ENCODE data around the gene ARID3A.
"Not testable (repeated sequence)": the region's sequence is repeated elsewhere in the genome, so short reads cannot be mapped to it uniquely, and the experiment has no call there.

The ARID3A gene

DNA sequence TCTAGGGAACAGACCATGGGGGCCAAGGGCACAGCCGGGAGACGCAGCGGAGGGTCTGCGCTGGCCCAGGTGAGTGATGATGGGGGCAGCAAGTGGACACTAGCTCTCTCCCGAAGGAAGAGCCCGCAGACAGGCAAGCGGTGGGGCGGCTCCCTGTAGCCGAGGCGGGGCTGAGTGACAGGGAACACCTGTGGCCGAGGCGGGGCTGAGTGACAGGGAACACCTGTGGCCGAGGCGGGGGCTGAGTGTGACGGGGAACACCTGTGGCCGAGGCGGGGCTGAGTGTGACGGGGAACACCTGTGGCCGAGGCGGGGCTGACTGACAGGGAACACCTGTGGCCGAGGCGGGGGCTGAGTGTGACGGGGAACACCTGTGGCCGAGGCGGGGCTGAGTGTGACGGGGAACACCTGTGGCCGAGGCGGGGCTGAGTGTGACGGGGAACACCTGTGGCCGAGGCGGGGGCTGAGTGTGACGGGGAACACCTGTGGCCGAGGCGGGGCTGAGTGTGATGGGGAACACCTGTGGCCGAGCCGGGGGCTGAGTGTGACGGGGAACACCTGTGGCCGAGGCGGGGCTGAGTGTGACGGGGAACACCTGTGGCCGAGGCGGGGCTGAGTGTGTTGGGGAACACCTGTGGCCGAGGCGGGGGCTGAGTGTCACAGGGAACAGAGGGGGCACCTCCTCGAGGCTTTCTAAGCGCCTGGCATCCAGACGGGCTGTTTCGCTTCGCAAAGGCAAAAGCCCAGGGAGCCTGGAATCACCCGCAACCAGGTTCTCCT lies 34.2 kb upstream of the ARID3A start:
- not testable (repeated sequence) for DNase-seq

DNA sequence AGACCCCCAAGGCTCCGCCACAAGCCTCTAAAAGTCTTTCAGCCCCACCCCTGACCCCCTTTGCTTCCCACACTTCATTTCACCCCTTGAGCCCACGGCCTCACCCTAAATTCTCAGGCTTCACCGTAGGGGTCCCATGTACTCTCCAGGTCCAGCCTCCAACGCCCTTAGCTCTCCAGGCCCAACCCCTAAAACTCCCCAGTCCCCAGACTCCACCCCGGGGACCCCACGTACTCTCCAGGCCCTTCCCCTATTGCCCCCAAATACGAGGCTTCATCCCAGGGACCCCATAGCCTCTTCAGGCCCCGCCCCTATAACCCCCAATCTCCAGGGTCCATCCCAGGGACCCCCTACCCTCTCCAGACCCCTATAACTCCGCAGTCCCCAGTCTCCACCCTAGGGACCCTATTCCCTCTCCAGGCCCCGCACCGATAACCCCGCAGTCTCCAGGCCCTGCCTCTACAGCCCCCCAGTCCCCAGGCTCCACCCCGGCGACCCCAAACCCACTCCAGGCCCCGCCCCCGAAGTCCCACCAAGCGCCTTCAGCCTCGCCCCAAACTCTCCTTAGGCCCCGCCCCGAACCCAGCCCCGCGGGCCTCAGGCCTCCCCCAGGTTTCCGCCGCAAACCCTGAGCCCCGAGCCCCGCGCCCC lies 33.5 kb upstream of the ARID3A start:
- no peak for DNase-seq

DNA sequence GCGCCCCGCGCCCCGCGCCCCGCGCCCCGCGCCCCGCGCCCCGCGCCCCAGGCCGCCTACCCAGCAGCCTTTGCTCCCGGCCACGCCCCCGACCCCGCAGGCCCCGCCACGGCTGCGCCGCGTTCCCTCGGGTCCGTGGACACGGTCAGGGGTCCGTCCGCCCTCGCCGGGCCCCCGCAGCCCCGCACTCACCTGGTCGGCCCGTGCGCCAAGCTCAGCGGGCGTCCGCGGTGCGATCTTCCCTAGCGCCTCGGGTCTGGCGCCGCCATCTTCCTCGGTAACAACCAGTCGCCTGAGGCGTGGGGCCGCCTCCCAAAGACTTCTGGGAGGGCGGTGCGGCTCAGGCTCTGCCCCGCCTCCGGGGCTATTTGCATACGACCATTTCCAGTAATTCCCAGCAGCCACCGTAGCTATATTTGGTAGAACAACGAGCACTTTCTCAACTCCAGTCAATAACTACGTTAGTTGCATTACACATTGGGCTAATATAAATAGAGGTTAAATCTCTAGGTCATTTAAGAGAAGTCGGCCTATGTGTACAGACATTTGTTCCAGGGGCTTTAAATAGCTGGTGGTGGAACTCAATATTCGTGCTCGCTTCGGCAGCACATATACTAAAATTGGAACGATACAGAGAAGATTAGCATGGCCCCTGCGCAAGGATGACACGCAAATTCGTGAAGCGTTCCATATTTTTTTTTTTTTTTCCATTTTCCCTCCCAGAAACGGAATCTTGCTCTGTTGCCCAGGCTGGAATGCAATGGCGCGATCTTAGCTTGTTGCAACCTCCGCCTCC lies 32.7 kb upstream of the ARID3A start, which contains the start of the genes MED16 and RNU6-9:
TSS of gene MED16 (minus strand) at position 294 of the 796 bp plus-strand sequence. CDS start 2,056 bp downstream, outside the sequence.
TSS of gene RNU6-9 (plus strand) at position 591 of the 796 bp plus-strand sequence.
- DNase-seq, result peak; percentile 90

DNA sequence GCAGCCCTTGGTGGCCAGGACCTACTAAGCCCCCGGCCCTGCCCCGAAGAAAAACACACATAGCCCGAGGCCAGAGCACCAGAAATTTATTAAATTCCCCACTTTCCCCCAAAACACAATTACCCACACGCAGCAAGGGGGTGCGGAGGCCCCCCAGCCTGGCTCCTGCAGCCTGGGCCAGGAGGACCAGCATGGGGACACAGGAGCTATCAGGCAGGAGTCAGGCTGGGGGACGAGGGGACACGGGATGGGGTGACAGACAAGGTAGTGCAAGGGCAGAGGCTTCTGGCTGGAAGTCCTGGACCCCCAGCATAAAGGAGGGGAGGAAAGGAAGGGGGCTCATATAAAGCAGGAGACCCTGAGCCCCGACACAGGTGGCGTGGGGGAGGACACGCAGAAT lies 29.4 kb upstream of the ARID3A start:
- no peak for DNase-seq

DNA sequence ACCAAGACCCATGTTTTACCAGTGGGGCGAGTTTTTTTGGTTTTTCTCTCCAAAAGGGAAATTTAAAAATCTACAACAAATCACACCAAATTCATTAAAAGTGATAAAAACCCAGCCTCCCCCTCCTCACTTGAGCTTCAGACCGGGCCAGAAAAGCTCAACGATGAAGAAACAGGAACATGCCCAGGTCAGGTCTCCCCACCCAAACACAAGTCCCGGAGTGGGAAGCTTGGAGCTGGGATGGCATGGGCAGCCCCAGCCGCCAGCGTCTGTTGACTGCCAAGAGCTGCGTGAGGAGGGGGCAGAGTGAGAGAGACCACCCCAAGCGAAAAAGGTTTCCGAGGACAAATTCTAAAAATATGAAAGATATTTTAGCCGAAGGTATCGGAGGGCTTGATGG lies 28.8 kb upstream of the ARID3A start:
- no peak for DNase-seq

DNA sequence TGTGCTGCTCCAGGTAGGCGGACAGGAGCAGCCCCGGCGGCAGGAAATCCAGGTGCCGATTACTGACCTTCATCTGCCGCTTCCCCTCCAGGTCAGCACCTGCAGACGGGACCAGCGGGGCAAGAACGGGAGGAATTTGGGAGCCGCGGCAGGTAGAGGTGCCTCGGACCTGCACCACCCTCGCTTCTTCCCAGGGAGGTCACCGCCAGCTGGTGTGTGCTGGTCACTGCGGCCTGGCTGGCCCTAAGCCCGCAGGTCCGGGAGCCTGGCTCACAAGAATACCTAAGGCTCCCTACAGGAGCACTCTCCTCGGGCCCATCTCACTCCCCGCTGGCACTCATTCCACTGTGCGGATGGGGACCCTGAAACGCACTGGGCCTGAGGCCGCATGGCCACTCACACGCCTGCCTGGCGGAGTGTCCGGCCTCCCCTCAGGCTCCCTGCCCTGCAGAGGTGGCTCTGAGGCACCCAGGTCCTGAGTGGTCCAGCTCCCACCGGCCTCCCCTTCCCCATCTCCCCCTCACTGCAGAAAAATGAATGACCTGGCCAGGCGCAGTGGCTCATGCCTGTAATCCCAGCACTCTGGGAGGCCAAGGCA lies 28.3 kb upstream of the ARID3A start:
- DNase-seq, result no peak

DNA sequence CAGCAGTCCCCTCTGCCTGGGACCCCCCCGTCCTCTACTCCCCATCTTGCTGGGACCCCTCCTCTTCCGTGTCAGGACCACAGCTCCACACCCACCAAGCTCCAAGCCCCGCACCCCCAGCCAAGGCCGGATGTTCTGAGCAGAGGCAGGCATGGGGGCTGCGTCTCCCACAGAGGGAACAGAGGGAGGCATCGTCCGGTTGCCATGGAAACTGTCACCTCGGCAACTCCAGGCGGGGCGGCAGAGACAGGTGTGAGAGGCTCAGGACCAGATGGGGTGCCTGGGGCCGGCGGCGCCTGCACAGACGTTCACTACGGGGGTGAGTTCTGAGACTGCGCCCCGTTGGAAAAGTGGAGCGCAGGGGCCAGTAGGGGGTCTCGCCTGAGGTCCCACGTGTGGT lies 27.2 kb upstream of the ARID3A start:
- peak; percentile 74 for DNase-seq

DNA sequence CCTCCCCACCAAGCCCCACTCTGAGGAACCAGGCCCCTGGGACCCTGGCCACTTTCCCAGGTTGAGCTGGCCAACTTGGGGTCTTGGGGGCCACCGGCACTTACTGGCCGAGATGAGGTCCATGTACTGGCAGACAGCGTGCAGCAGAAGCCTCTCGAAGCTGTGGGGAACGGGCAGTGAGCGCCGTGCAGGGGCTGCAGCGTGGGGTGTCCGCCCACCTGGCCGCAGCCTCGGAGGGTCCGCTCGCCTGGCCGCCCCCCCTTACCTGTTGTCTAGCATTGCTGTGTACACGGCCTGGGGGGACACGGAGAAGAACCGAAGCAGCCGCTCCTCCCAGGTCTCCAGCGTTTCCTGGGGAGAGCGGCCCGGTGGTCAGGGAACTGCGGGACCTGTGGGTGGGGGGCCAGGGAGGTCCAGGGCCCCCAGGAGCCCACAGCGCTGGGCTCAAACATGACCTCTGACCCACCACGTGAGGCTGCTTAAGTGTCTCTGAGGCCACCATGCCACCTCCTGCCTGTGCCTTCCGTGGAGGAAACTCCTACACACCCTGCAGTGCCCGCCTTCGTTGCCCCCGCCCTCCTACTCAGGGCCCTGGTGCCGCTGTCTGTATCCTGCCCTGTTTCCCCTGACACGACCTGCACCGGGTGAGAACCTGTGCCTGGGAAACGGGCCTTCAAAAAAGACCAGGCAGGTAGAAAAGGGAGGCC lies 26.3 kb upstream of the ARID3A start:
- no peak for DNase-seq

DNA sequence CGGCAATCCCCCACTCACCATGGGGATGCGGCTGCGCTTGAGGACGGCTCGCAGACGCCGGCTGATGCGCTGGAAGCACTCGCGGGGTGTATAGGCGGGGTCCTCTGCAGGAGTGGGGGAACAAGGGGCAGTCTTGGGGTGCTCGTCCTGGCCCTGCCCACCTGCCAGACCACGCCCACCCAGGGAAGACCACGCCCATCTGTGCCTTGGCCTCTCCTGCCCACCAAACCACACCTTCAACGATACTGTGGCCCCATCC lies 25.9 kb upstream of the ARID3A start:
- no peak for DNase-seq

DNA sequence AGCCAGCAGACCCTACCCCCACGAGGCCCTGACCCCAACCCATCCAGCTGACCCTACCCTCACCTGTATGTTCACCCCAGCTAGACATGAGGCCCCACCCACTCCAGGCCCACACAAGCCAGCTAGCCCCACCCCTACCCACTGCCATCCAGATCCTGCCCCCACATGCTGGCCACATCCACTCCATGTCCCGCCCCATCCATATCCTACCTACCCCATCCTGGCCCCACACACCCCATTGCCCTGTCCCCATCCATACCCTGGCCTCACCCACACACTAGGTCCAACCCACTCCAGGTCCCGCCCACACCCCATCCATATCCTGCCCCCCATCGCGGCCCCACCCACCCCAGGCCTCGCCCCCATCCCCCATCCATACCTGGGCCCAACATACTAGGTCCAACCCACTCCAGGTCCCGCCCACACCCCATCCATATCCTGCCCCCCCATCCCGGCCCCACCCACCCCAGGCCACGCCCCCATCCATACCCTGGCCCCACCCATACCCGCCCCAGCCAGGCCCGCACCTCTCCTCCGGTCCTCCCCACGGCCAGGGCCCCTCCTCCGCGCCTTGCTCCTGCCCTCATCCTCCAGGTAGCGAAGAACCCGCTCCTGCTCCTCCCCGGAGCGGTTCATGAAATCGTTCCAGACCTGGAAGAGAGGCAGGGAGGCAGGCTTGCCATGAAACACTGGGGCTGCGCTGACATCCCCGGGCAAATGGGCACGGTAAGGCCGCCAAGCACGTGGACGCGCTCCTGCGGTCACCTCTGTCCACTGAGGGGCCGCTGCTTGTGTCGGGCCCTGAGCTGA lies 25.3 kb upstream of the ARID3A start:
- DNase-seq, result no peak

DNA sequence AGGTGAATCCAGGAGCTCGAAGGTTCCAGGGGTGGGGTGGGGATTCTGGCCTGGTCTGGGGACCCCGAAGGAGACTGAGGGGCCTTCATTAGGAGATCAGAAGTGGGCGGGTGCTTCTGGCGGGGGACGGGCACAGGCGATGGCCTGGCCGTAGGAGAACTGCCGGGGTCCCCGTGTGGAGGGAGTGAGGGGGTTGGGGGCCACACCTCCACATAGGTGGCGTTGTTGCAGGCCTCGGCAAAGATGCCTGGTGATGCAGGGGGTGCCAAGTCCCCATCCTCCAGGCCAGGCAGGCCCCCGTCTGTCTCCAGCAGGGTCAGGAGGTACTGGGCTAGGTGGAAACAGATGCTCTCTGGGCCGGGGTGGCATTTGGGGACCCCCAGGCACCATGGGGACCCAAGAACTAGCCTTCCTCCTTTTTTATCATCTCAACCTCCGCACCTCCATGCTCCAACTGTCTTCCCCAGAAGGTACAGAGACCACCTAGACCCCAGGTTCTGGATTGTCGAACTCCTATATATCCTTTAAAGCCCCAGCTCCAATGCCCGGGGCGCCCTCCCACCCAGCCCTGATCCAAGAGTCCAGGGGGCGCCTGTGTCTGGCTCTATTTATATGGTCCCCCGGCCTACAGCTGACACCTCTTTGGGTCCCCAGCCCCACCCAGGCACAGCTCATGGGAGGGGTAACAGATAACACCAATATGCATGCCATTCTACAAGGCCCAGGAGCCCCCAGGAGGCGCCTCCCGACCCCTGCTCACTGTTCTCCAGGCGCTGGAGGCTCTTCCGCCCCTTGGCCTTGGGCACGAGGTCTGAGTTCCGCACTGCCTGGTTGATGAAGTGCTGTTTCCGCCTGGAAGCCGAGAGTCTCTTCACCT lies 24.4 kb upstream of the ARID3A start:
- DNase-seq, result no peak

DNA sequence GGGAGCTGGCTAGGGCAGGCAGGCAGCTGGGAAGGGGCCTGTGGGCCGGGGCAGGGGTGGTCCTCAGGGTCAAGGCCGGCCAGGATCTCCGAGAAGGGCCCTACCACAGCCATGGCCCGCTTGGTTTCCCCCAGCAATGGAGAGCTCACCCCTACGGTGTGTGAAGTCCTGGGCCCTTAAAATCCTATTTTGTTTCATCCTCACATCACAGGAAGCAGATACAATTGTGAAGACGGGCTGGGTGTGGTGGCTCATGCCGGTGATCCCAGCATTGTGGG lies 23.8 kb upstream of the ARID3A start:
- DNase-seq, result no peak

DNA sequence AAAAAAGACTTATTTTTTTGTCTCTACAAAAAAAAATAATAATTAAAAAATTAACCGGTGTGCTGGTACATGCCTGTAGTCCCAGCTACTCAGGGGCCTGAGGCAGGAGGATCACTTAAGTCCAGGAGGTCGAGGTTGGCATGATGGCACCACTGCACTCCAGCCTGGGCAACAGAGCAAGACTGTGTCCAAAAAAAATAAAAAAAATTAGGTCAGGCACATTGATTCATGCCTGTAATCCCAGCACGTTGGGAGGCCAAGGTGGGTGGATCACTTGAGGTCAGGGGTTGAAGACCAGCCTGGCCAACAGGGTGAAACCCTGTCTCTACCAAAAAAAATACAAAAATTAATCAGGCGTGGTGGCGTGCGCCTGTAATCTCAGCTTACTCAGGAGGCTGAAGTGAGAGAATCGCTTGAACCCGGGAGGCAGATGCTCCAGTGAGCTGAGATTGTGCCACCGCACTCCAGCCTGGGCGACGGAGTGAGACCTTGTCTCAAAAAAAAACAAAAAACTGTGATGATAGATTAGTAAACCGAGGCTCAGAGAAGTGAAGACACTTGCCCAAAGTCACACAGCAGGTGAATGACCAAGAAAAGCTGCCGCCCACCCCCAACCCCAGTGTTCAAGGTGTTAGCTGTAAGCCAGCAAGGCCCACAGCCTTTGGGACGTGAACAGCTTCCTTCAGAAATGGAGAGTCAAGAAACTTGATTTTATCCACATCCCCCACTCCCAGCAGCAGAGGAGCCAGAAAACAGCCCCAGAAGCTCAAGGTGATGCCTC lies 23.2 kb upstream of the ARID3A start:
- no peak for DNase-seq

DNA sequence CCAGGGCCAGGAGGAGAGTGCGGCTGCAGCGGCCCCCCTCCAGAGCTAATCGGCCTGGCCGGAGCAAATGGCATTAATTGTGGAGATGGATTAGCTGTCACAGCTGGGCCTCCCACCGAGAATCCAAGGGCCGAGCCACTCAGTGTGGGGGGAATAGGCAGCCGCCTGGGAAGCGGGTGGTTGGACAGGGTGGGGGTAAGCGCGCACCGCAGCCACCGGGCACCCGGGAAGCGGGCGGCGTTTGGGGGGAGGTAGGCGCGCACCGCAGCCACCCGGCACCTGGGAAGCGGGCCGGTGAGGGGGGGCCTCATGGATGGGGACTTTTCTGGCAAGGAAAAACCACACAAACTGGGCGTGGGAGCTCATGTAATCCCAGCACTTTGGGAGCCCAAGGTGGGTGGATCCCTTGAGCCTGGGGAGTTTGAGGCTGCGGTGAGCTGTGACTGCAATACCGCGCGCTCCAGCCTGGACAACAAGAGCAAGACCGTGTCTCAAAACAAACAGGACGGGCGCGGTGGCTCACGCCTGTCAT lies 22.5 kb upstream of the ARID3A start:
- DNase-seq, result no peak

DNA sequence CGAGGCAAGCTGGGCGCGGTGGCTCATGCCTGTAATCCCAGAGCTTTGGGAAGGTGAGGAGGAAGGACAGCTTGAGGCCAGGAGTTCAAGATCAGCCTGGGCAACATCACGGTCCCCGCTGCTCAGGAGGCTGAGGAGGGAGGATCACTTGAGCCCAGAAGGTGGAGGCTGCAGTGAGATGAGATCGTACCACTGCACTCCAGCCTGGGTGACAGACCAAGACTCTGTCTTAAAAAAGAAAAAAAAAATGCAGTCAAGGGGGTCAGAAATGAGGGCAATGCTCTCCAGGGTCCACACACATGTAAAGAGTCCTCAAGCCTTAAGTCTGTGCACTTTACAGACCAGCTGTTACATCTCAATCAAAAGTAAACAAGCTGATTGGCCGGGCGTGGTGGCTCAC lies 21.3 kb upstream of the ARID3A start:
- no peak for DNase-seq

DNA sequence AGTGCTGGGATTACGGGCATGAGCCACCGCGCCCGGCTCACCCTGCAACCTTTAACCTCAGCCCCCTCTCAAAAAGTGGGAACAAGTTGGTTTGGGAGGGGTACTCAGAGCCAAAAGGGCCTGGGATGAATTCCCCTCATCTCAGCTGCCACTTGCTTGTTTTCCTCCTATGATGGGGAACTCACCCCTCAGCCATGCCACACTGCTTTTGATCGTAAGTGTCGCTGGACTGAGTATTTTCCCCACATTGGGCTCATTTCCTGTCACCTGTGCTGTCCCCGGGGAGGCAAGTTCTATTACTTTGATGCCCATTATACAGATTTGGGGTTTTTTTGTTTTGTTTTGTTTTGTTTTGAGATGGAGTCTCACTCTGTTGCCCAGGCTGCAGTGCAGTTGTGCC lies 19.4 kb upstream of the ARID3A start:
- DNase-seq, result no peak

DNA sequence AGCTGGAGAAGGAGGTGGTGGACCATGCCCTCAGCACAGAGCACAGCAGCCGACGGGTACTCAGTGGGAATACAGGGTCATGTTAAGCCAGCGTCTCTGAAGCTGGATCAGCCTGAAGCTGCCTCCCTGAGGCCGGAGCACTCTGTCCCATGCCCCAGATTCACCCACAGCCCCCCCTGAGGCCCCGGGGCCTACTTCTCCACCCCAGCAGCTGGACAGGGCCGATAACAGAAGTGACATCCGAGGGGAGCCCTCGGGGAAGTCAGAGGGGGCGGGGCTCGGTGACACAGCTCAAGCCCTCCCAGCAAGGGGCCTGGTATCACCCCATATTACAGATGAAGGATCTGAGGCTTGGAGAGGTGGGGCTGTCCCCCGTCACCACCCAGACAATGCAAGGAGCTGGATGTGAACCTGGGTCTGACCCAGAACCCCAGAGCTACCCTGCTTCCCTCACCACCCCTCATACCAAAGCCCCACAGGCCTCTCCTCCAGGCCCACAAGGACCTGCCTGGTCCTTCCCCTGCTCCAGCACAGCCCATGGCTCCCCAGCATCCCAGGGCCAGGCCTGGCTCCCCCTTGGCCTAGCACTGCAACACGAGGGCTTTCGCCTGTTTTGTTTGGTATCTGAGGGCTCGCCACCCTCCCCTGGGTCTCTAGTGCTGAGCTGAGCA lies 18.5 kb upstream of the ARID3A start:
- no peak for DNase-seq

DNA sequence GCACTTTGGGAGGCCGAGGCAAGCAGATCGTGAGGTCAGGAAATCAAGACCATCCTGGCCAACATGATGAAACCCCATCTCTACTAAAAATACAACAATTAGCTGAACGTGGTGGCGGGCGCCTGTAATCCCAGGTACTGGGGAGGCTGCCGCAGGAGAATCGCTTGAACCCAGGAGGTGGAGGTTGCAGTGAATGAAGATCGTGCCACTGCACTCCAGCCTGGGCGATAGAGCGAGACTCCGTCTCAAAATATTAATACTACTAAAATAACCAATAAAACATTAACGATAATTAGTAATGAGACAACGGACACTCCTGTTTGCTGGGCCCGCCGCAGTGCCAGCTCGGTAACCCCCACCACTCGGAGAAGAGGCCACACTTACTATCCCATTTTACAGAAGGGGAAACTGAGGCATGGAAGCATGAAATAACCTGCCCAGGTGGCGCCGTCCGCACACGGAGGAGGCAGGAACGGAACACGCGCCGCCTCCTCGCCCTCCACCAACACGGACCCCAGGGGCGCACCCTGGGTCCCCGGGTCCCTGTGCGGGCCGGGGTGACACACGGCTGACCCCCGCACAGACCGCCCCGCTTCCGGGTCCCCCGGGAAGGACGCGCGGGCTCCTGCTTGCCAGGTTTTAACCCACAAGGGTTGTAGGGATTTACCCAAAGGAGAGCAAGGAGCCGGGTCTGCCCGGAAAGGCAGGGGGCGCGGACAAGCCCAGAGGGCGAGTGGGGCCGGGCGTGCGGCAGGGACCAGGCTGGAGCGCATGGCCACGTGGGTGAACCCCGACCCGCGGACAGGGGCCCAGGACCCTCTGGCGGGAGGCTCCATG lies 14.4 kb upstream of the ARID3A start:
- no peak for DNase-seq

Data from NCI-H1105 (cell line).